H1 (cell line): Measurements from ENCODE around the gene HHAT. TPM values are rescaled to one million over a fixed set of nuclear protein-coding genes. Genes with fewer than 3 reads are reported as not detected.

Experiments
- CTCF ChIA-PET: fragments of 300-600 bp; sonication (Branson Sonifier 250); formaldehyde crosslinking; loops from one replicate; lab custom pipeline; 2021; ENCODE audit not compliant: partially characterized antibody; lab: Charles Lee
- POLR2A ChIA-PET: fragments of 300-600 bp; sonication (Branson Sonifier 250); formaldehyde crosslinking; loops from one replicate; lab custom pipeline; 2021; ENCODE audit warnings: inconsistent platforms; ENCODE audit not compliant: partially characterized antibody; lab: Charles Lee
- DNase-seq, 2 experiments: peaks; one replicate each; pipeline versions ENCODE4 v3.0.0 to v3.0.0-alpha.2; 2010 to 2022; ENCODE audit warnings: low spot score in 2 of 2, low read depth in 1 of 2, mixed read lengths in 1 of 2
- FAIRE-seq: peaks from 2 replicates; lab custom pipeline; 2011; peaks lifted over from hg19 to GRCh38; lab: Jason Lieb, UNC
- H2AFZ ChIP-seq: 2 replicates; pipeline ENCODE4 v1.8.1; 2012; ENCODE audit warnings: low read length, inconsistent platforms
- H2AK5ac ChIP-seq: 2 replicates; pipeline ENCODE4 v1.6.1; 2013; ENCODE audit warnings: low read depth, low read length
- H2BK120ac ChIP-seq: replicated peaks from 2 replicates; pipeline ENCODE3; 2013; ENCODE audit warnings: low read depth, low read length, inconsistent platforms
- H2BK12ac ChIP-seq: 2 replicates; pipeline ENCODE4 v1.6.1; 2013; ENCODE audit warnings: low read depth, low read length
- H2BK15ac ChIP-seq: 2 replicates; pipeline ENCODE4 v1.6.1; 2013; ENCODE audit warnings: low read length
- H2BK20ac ChIP-seq: 2 replicates; pipeline ENCODE4 v1.6.1; 2013; ENCODE audit warnings: low read length
- H2BK5ac ChIP-seq: 2 replicates; pipeline ENCODE4 v1.6.1; 2013; ENCODE audit warnings: low read depth, low read length
- H3K14ac ChIP-seq: 2 replicates; pipeline ENCODE4 v1.6.1; 2013; ENCODE audit warnings: inconsistent platforms; ENCODE audit not compliant: insufficient read length
- H3K18ac ChIP-seq: 2 replicates; pipeline ENCODE4 v1.6.1; 2013; ENCODE audit warnings: low read length; ENCODE audit errors: extremely low read depth
- H3K23ac ChIP-seq: 2 replicates; pipeline ENCODE4 v1.6.1; 2013; ENCODE audit warnings: inconsistent platforms; ENCODE audit not compliant: insufficient read length
- H3K23me2 ChIP-seq: 2 replicates; pipeline ENCODE4 v1.6.1; 2013; ENCODE audit warnings: low read depth, low read length
- H3K27ac ChIP-seq: 2 replicates; pipeline ENCODE4 v1.6.1; 2011; ENCODE audit warnings: low read depth, low read length, inconsistent platforms
- H3K27me3 ChIP-seq, 4 experiments: replicated peaks in 1 of 4; 1 replicate in 1 of 4; 2 replicates in 3 of 4; pipeline versions ENCODE4 v1.6.1 to v1.8.1; 2011 to 2013; ENCODE audit warnings: low read length in 3 of 4, mild to moderate bottlenecking in 3 of 4, inconsistent platforms in 2 of 4, mixed read lengths in 2 of 4, moderate library complexity in 1 of 4; ENCODE audit not compliant: control insufficient read depth in 3 of 4, insufficient read depth in 3 of 4; ENCODE audit errors: extremely low read depth in 1 of 4
- H3K36me3 ChIP-seq, 4 experiments: 2 replicates each; pipeline versions ENCODE4 v1.6.1 to v1.8.1; 2011 to 2013; ENCODE audit warnings: mild to moderate bottlenecking in 4 of 4, low read length in 3 of 4, moderate library complexity in 2 of 4, control low read depth in 1 of 4, inconsistent platforms in 1 of 4; ENCODE audit not compliant: insufficient read depth in 4 of 4, control insufficient read depth in 2 of 4
- H3K4ac ChIP-seq: replicated peaks from 2 replicates; pipeline ENCODE3; 2013; ENCODE audit warnings: low read length, low read depth, mixed read lengths, inconsistent platforms; ENCODE audit not compliant: insufficient read length
- H3K4me1 ChIP-seq, 4 experiments: replicated peaks in 1 of 4; 1 replicate in 1 of 4; 2 replicates in 3 of 4; pipeline versions ENCODE4 v1.6.1 to v1.8.1; 2011 to 2013; ENCODE audit warnings: low read length in 3 of 4, inconsistent platforms in 2 of 4, mixed read lengths in 1 of 4; ENCODE audit not compliant: insufficient read depth in 4 of 4, control insufficient read depth in 3 of 4
- H3K4me2 ChIP-seq, 2 experiments: 2 replicates each; pipeline versions ENCODE4 v1.6.1 to v1.8.1; 2011 to 2013; ENCODE audit warnings: low read depth in 2 of 2, low read length in 2 of 2, control low read depth in 1 of 2, inconsistent platforms in 1 of 2, mild to moderate bottlenecking in 1 of 2; ENCODE audit not compliant: insufficient read depth in 1 of 2
- H3K4me3 ChIP-seq, 4 experiments: fragments of 200-600, 300-600 bp in 1 of 4; sonication (generic), shearing (Covaris generic), sonication (Bioruptor Twin) in 1 of 4; 2 replicates each; pipeline versions ENCODE4 v1.5.1 to v1.8.1; 2011 to 2016; ENCODE audit warnings: low read length in 4 of 4, low read depth in 3 of 4, control low read depth in 2 of 4, inconsistent platforms in 2 of 4, mild to moderate bottlenecking in 2 of 4, mixed read lengths in 1 of 4, moderate library complexity in 1 of 4; ENCODE audit not compliant: insufficient read depth in 2 of 4; ENCODE audit errors: extremely low read depth in 1 of 4
- H3K56ac ChIP-seq: replicated peaks from 2 replicates; pipeline ENCODE3; 2013; ENCODE audit warnings: low read depth, mild to moderate bottlenecking, mixed read lengths, low read length, inconsistent platforms; ENCODE audit not compliant: insufficient read length
- H3K79me1 ChIP-seq: 2 replicates; pipeline ENCODE4 v1.6.1; 2013; ENCODE audit warnings: low read depth, low read length, control low read depth
- H3K79me2 ChIP-seq, 2 experiments: 2 replicates each; pipeline versions ENCODE4 v1.6.1 to v1.8.1; 2012 to 2013; ENCODE audit warnings: low read length in 2 of 2, mild to moderate bottlenecking in 2 of 2, inconsistent platforms in 1 of 2; ENCODE audit not compliant: insufficient read depth in 2 of 2, control insufficient read depth in 1 of 2
- H3K9ac ChIP-seq, 4 experiments: replicated peaks in 1 of 4; 1 replicate in 1 of 4; 2 replicates in 3 of 4; pipeline versions ENCODE4 v1.6.1 to v1.8.1; 2011 to 2013; ENCODE audit warnings: low read depth in 3 of 4, low read length in 3 of 4, control low read depth in 2 of 4, mild to moderate bottlenecking in 2 of 4, moderate library complexity in 2 of 4, inconsistent platforms in 1 of 4; ENCODE audit errors: extremely low read depth in 1 of 4
- H3K9me3 ChIP-seq, 2 experiments: 2 replicates each; pipeline versions ENCODE4 v1.6.1 to v1.8.1; 2012 to 2013; ENCODE audit warnings: mild to moderate bottlenecking in 2 of 2, moderate library complexity in 2 of 2, control low read depth in 1 of 2, inconsistent platforms in 1 of 2, low read depth in 1 of 2, low read length in 1 of 2, mixed read lengths in 1 of 2; ENCODE audit not compliant: insufficient read depth in 2 of 2
- H4K20me1 ChIP-seq, 2 experiments: replicated peaks in 1 of 2; 2 replicates each; pipeline versions ENCODE3 to v1.8.1; 2011 to 2013; ENCODE audit warnings: inconsistent platforms in 2 of 2, low read length in 2 of 2, mild to moderate bottlenecking in 1 of 2; ENCODE audit not compliant: insufficient read depth in 2 of 2, control insufficient read depth in 1 of 2
- H4K5ac ChIP-seq: 2 replicates; pipeline ENCODE4 v1.6.1; 2013; ENCODE audit warnings: low read length, low read depth, mixed read lengths, inconsistent platforms; ENCODE audit not compliant: insufficient read length
- H4K8ac ChIP-seq: 2 replicates; pipeline ENCODE4 v1.8.0; 2013; ENCODE audit warnings: mild to moderate bottlenecking, moderate library complexity, low read length, inconsistent platforms; ENCODE audit not compliant: insufficient read depth; ENCODE audit errors: extremely low read depth
- H4K91ac ChIP-seq: replicated peaks from 2 replicates; pipeline ENCODE3; 2013; ENCODE audit warnings: low read length, mixed read lengths, inconsistent platforms; ENCODE audit not compliant: insufficient read length
- ATF3 ChIP-seq: IDR thresholded peaks from 2 replicates; pipeline ENCODE4 v1.6.1; 2011; ENCODE audit warnings: low read depth, mild to moderate bottlenecking, low read length; ENCODE audit not compliant: insufficient read depth
- CBX5 ChIP-seq: fragments of 300-800, 300-1000 bp; sonication (generic); IDR thresholded peaks from 2 replicates; pipeline ENCODE4 v1.7.1; 2016; ENCODE audit warnings: antibody characterized with exemption, low read length, low read depth
- CEBPB ChIP-seq: IDR thresholded peaks from 2 replicates; pipeline ENCODE4 v1.6.1; 2012; ENCODE audit warnings: low read depth, low read length
- SAP30 ChIP-seq: fragments of 300-600 bp; sonication (generic); IDR thresholded peaks from 2 replicates; pipeline ENCODE4 v1.7.1; 2012; ENCODE audit warnings: low read length, moderate library complexity, mild to moderate bottlenecking, inconsistent platforms; ENCODE audit not compliant: insufficient read depth, insufficient replicate concordance
- SIN3A ChIP-seq, 2 experiments: IDR thresholded peaks in 1 of 2; conservative IDR thresholded peaks in 1 of 2; 2 replicates each; pipeline ENCODE4 v1.6.1; 2011 to 2012; ENCODE audit warnings: low read length in 2 of 2, improper control_type of control experiment in 1 of 2, low read depth in 1 of 2, mild to moderate bottlenecking in 1 of 2
- SIRT6 ChIP-seq: IDR thresholded peaks from one replicate; pipeline ENCODE4 v1.7.1; 2012; ENCODE audit warnings: low read length, inconsistent platforms
- YY1 ChIP-seq: IDR thresholded peaks from 2 replicates; pipeline ENCODE4 v1.6.1; 2011; ENCODE audit warnings: low read depth, mild to moderate bottlenecking, low read length
- ZNF274 ChIP-seq: IDR thresholded peaks from 2 replicates; pipeline ENCODE4 v1.7.0; 2012; ENCODE audit warnings: low read length, borderline replicate concordance; ENCODE audit errors: extremely low read depth
- WGBS, 2 experiments: shearing (Covaris generic) in 1 of 2; methylation state at CpG; one replicate each; pipeline versions ENCODE4 v1.1.6 to v1.1.7; 2013 to 2015; ENCODE audit warnings: low lambda C conversion rate in 2 of 2, mixed read lengths in 2 of 2, inconsistent platforms in 1 of 2, low coverage in 1 of 2, missing lambda C conversion rate in 1 of 2; ENCODE audit not compliant: insufficient replicate concordance in 2 of 2, insufficient coverage in 1 of 2, insufficient read length in 1 of 2; ENCODE audit errors: extremely low coverage in 1 of 2, missing lambda C conversion rate in 1 of 2; 5-methylcytosine and 5-hydroxymethylcytosine counted together
- polyA plus RNA-seq, 7 experiments: library from polyadenylated mRNA; depleted of rRNA in 3 of 7; stranded (reverse) in 5 of 7; unstranded in 2 of 7; fragments of >200 nt in 5 of 7; fragments of 200-250 nt in 2 of 7; gene quantifications; 1 replicate in 5 of 7; 2 replicates in 1 of 7; 4 replicates in 1 of 7; pipeline versions ENCODE4 v1.2.1 to v1.2.3, GENCODE V29; 2011 to 2013; ENCODE audit warnings: missing spikeins in 2 of 7, mixed read lengths in 2 of 7
- total RNA-seq: library from RNA; stranded (reverse); fragmentation: NEBNext Ultra II Directional; extraction: Animal tissue kit (Norgen Biotek cat#: 25700); gene quantifications from 2 replicates; pipeline ENCODE4 v1.2.1, GENCODE V29; 2021

HHAT gene
- total and polyA plus RNA-seq, 2 of the 8 experiments (the other 6 are each of a cell fraction or from before 2014, with no cell fraction given) = 0.15 to 0.51 TPM

DNA sequence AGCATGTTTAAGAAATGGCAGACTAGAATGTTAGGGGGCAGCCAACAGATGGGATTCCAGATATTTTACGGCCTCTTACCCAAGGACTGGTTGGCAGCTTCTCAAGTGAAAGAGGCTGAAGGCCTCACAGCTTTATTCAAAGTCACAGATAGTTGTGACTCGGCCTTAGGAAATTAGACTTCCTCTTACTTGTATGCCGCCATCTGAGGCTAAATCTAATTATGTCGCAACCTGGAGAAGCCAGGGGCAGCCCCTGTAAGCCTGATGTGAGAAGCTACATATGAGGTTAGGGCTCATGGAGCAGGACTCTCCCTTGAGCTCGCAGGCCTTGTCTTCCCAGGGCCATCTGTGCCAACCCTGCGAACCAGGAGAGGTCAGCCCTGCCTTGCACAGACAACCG is 352.5 kb downstream of the HHAT start:
- Histone ChIP-seq H3K9ac (no peak overlapping the region), H3K56ac (no peak overlapping the region), H2BK120ac (no peak overlapping the region), H2BK15ac (no peak overlapping the region), H3K18ac (no peak overlapping the region), H3K4me3 (no peak overlapping the region), H3K14ac (no peak overlapping the region), H3K79me2 (no peaks in the 10 kb centered on the region), H2AFZ (no peak overlapping the region), H2BK20ac (no peak overlapping the region), H3K23me2 (no peaks in the 10 kb centered on the region), H3K4ac (no peak overlapping the region)
- DNase-seq = no peak
- no peak for TF ChIP-seq SIRT6
- TF ChIP-seq CBX5 = no peak
- no peak for TF ChIP-seq SIN3A (conservative IDR thresholded peaks at IDR 0.05 in 1 of 2, IDR thresholded peaks at IDR 0.05 in 1 of 2; ENCODE audit: low read depth in 1 of 2, low read length in 2 of 2)
- TF ChIP-seq CEBPB = no peak
- no peak for TF ChIP-seq ATF3
- TF ChIP-seq YY1 = no peak
- TF ChIP-seq ZNF274 = no peak
- TF ChIP-seq SAP30 = no peak
- TF ChIP-seq, all 59 proteins: peak for 0
- no peaks in the 10 kb centered on the region for H3K27me3 ChIP-seq
- no peak overlapping the region for H2BK12ac ChIP-seq
- no peaks in the 10 kb centered on the region for H3K4me1 ChIP-seq
- ChIA-PET POLR2A (no interaction called here), CTCF (interaction anchor here (1.2 to 1.9 kb wide), 2 partner anchors 18 to 69 kb away, joined by 3 to 6 read pairs; no protein-coding TSS in a partner anchor)
- no peak overlapping the region for H3K27ac ChIP-seq
- H4K91ac ChIP-seq = no peak overlapping the region
- H3K4me2 ChIP-seq = no peak overlapping the region
- no peaks in the 10 kb centered on the region; the same call in 1 of the 2 replicates for H3K79me1 ChIP-seq
- no peak overlapping the region for H4K5ac ChIP-seq
- no peak overlapping the region for H4K8ac ChIP-seq
- whole genome bisulfite sequencing, 2 experiments = 87% methylated on average over 7 of the region's 7 CpGs; no CpG with 5 or more reads in 1 of the 2 experiments
- no peaks in the 10 kb centered on the region for H4K20me1 ChIP-seq
- no peaks in the 10 kb centered on the region; a peak in 1 of 4 replicates for H3K9me3 ChIP-seq
- H2BK5ac ChIP-seq = no peak overlapping the region
- FAIRE-seq = no peak
- H2AK5ac ChIP-seq = no peak overlapping the region
- no peak overlapping the region for H3K23ac ChIP-seq
- no peaks in the 10 kb centered on the region for H3K36me3 ChIP-seq
